ENCODE data around the gene GRAMD1A.

- no peak for TF ChIP-seq CTCF (conservative IDR thresholded peaks at IDR 0.05)
- no peak for TF ChIP-seq EZH2 (IDR thresholded peaks at IDR 0.05; ENCODE audit: low read depth)
Measured at GRCh38 chr19:35043906-35044305, 43.8 kb downstream of the GRAMD1A start.

All from PC-9 (cell line).